Hepatocyte (in vitro differentiated cells): ENCODE measurements around the gene MAP4K3.

Experiments used
- CTCF ChIP-seq: fragments of 200-600 bp; sonication (generic); IDR thresholded peaks from 2 replicates; pipeline ENCODE4 v1.5.1; 2016; ENCODE audit warnings: antibody characterized with exemption, mild to moderate bottlenecking; ENCODE audit not compliant: poor library complexity
- EZH2 ChIP-seq: fragments of 200-600 bp; sonication (generic); IDR thresholded peaks from 2 replicates; pipeline ENCODE4 v1.6.1; 2016; ENCODE audit warnings: antibody characterized with exemption, mild to moderate bottlenecking, borderline replicate concordance
- EZH2phosphoT487 ChIP-seq: fragments of 200-600 bp; sonication (generic); IDR thresholded peaks from one replicate; pipeline ENCODE4 v1.6.1; 2018; ENCODE audit warnings: antibody characterized with exemption, mild to moderate bottlenecking, low read depth, moderate library complexity; ENCODE audit not compliant: unreplicated experiment, severe bottlenecking

- no peak for TF ChIP-seq CTCF
- TF ChIP-seq EZH2, result no peak
- TF ChIP-seq EZH2phosphoT487, result no peak
Observed at GRCh38 chr2:39479696-39480095, 42.6 kb upstream of the MAP4K3 start.
